ENCODE data around the gene AP1G2. TPM values are rescaled to one million over a fixed set of nuclear protein-coding genes. Genes with fewer than 3 reads are reported as not detected.

The AP1G2 gene
- total RNA-seq, 1 donor from 2014 or later = 53.2 TPM

DNA sequence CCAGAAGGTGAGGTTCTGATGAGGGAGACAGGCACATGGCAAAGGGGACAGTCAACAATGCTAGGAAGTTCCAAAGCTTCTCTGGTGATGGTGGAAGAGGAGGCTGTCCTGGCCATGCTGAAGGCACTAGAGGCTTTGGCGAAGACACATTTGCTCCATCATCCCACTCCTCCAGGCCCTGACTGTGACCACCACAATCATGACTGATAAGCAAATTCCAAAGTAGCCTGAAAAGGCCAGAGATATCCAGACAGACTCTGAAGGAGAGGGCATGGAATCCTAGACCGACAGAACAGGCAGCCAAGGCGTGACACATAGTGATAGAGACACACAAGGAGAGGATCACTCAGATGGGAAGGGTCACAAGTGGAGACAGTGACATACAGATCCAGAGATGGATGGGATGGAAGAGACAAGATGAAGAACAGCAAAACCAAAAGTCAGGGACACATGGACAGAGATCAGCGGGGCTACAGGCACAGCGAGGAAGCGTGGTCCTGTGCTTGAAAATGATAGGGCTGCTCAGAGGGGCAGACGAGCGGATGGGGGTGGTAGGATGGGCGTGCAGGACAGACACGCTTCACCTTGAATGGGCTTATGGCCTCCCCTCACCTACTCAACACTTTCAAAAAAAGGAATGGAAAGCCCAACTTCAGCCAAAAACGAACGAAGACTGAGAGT is 17.3 kb downstream of the AP1G2 start:
- Mint-ChIP-seq H3K36me3 (ENCODE audit: low read depth) (no peaks in the 10 kb centered on the region), H3K27me3 (ENCODE audit: low read depth) (no peaks in the 10 kb centered on the region)
- DNase-seq (ENCODE audit: low read depth, low spot score) = no peak

DNA sequence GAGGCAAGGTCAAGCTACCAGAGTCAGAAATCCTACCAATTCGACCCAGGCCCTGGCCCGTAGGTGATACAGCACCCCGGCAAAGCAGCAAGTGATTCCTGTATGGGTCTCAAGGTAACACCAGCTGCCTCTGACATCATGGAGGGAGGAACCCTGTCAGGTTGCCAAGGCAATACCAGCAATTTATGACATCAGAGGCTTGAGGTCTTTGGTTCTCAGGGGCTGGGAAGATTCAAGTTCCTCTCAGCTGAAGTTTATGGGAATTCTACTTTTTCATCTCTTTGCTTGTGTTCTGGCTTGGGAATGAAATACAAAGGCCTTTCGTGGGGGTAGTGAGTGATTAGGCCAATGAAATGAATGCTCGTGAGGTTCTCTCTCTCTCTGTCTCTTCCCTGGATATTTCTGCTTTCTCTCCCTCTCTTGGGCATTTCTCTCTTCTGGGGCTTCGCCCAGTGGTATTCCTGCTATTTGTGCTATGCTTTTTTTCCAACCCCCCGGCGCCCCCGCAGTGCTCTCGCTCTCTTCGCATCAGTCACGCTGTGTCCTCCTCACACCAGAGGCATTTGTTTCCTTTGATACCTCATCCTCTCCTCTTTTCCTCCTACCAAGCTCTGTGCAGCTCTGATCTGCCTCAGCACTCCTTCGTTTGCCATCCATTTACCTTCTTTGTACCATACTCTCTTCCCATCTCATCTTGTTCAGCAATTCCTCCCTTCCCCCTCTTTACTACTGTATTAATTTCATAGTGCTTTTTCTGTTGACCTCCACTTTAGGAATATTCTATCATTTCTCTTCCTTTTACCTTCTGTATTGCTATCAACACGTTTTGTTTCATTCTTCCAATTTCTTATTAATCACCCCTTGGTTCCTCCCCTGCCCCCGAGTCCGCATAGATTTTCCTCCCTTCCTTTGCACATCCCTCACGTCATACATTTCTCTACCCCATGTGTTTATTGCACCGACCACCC is 19.0 kb downstream of the AP1G2 start:
- Mint-ChIP-seq H3K4me3 (no peak overlapping the region), H3K9me3 (no peaks in the 10 kb centered on the region), H3K27me3 (ENCODE audit: low read depth) (no peaks in the 10 kb centered on the region), H3K4me1 (peaks cover 22% of the 10 kb centered on the region), H3K27ac (ENCODE audit: unreplicated experiment) (no peak overlapping the region), H3K36me3 (ENCODE audit: low read depth) (no peaks in the 10 kb centered on the region)
- TF ChIP-seq, protein P1, sequence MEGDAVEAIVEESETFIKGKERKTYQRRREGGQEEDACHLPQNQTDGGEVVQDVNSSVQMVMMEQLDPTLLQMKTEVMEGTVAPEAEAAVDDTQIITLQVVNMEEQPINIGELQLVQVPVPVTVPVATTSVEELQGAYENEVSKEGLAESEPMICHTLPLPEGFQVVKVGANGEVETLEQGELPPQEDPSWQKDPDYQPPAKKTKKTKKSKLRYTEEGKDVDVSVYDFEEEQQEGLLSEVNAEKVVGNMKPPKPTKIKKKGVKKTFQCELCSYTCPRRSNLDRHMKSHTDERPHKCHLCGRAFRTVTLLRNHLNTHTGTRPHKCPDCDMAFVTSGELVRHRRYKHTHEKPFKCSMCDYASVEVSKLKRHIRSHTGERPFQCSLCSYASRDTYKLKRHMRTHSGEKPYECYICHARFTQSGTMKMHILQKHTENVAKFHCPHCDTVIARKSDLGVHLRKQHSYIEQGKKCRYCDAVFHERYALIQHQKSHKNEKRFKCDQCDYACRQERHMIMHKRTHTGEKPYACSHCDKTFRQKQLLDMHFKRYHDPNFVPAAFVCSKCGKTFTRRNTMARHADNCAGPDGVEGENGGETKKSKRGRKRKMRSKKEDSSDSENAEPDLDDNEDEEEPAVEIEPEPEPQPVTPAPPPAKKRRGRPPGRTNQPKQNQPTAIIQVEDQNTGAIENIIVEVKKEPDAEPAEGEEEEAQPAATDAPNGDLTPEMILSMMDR (conservative IDR thresholded peaks at IDR 0.05) = no peak
- no peak for DNase-seq (ENCODE audit: low read depth, low spot score)

More for the DNA sequence above, 17.3 kb downstream of the AP1G2 start:
- Mint-ChIP-seq H3K9me3 (no peaks in the 10 kb centered on the region), H3K27ac (ENCODE audit: unreplicated experiment) (no peak overlapping the region), H3K4me1 (peaks cover 12% of the 10 kb centered on the region), H3K4me3 (no peak overlapping the region)
- TF ChIP-seq, protein P1 (conservative IDR thresholded peaks at IDR 0.05) = no peak

DNA sequence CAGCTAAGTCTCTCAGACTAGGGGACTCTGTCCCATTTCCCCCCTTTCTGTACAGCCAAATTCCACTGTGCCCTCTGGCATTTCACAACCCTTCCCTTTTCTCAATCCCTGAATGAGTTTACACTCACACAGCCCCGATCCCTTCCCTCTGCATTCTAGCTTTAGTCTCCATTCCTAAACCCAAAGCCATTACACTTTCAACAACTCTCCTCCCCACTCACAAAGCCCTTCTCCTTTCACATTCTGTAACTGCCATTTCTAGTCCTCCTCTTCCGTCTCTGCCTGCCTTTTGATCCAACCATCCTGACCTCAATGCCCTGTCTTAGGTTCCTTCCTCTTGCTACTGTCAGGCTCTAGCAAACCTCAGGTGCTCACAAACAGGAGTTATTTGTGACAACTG is 19.7 kb downstream of the AP1G2 start:
- no peak overlapping the region for H3K27ac Mint-ChIP-seq (ENCODE audit: unreplicated experiment)
- DNase-seq (ENCODE audit: low read depth, low spot score) = no peak
- TF ChIP-seq, protein P1 (conservative IDR thresholded peaks at IDR 0.05) = no peak
- H3K9me3 Mint-ChIP-seq = no peaks in the 10 kb centered on the region
- no peaks in the 10 kb centered on the region for H3K27me3 Mint-ChIP-seq (ENCODE audit: low read depth)
- H3K4me3 Mint-ChIP-seq = no peak overlapping the region
- H3K36me3 Mint-ChIP-seq (ENCODE audit: low read depth) = no peaks in the 10 kb centered on the region
- peaks cover 22% of the 10 kb centered on the region for H3K4me1 Mint-ChIP-seq

DNA sequence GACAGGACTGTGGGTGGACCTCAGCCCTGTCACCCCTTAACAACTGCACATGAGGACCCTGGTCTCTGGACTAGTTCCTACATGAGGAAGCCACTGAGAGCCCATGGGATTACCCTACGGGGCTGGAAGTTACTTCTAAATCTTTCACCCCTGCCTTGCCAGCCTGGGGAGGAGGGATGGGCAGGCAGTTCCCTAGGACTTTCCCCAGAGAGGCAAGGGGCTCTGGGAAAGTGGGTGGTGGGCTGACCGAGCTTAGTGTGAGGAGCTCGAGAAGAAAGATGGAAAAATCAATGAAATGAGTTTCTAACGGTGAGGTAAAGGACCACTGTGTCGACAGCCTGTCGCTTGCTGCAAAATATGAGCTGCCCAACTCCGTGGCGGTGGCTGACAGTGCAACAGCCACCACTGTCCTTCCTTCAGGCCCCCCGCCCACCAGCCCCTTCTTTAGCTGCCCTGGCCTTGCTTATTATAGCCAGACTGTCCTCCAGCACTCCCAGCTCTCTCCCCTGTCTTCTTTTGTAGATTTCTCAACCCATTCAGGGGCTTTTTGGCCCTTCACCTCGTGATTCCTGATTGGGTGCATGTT is 21.0 kb downstream of the AP1G2 start:
- no peak overlapping the region for H3K27ac Mint-ChIP-seq (ENCODE audit: unreplicated experiment)
- H3K27me3 Mint-ChIP-seq (ENCODE audit: low read depth) = no peaks in the 10 kb centered on the region
- DNase-seq (ENCODE audit: low read depth, low spot score) = no peak
- H3K36me3 Mint-ChIP-seq (ENCODE audit: low read depth) = no peaks in the 10 kb centered on the region
- TF ChIP-seq, protein P1 (conservative IDR thresholded peaks at IDR 0.05) = no peak
- no peaks in the 10 kb centered on the region for H3K9me3 Mint-ChIP-seq
- H3K4me3 Mint-ChIP-seq = no peak overlapping the region
- H3K4me1 Mint-ChIP-seq = peaks cover 17% of the 10 kb centered on the region

DNA sequence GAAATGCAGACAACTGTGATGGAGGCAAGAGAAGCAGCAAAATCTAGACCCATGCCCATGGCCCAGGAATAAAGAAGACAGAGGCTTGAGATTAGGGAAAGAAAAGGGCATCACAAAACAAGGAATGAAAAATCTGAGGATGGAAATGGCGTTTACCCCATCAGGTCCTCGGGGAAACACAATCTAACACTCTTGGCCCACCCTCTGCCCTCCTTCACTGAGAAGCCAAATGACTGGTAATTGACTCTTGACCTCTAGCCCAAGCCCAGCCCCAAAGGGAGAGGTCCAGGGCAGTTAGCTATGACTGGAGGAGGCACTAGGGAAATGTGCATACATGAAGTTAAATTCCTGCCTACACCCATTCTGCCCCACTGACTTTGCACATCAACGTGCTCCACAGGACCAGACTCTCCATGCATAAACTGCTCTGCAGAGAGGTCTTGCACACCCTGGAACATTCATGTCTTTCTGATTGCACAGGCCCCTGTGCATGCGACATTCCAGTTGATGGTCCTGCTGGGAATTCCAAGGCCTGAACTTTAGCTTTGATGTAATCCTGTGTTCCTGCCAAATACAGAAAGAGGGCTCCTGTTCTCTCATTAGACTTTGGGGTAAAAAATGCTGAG is 21.7 kb downstream of the AP1G2 start:
- Mint-ChIP-seq H3K27me3 (ENCODE audit: low read depth) (no peaks in the 10 kb centered on the region), H3K4me1 (peaks cover 17% of the 10 kb centered on the region), H3K27ac (ENCODE audit: unreplicated experiment) (no peak overlapping the region), H3K4me3 (no peak overlapping the region), H3K9me3 (no peaks in the 10 kb centered on the region), H3K36me3 (ENCODE audit: low read depth) (no peaks in the 10 kb centered on the region)
- no peak for DNase-seq (ENCODE audit: low read depth, low spot score)
- TF ChIP-seq, protein P1 (conservative IDR thresholded peaks at IDR 0.05) = no peak

Data from neural crest cell (in vitro differentiated cells).